NB4 (cell line): Measurements from ENCODE around the gene IQCK.

ENCODE experiments used
- CTCF ChIP-seq: IDR thresholded peaks from one replicate; pipeline ENCODE4 v1.5.1; 2012; ENCODE audit warnings: low read depth, low read length
- POLR2A ChIP-seq: IDR thresholded peaks from 2 replicates; pipeline ENCODE4 v1.6.1; 2011; ENCODE audit warnings: mild to moderate bottlenecking; ENCODE audit not compliant: insufficient read length; ENCODE audit errors: extremely low read depth

GRCh38 chr16:19760356-19761060 lies 42.4 kb downstream of the IQCK start:
- TF ChIP-seq CTCF = no peak
- no peak for TF ChIP-seq POLR2A
